H9 (cell line): Measurements from ENCODE around the gene MYO5C. TPM values are rescaled to one million over a fixed set of nuclear protein-coding genes. Genes with fewer than 3 reads are reported as not detected.

Source experiments
- DNase-seq: peaks from one replicate; pipeline ENCODE4 v3.0.0-alpha.2; 2017
- H2AFZ ChIP-seq: one replicate; pipeline ENCODE4 v1.6.1; 2013; ENCODE audit warnings: mild to moderate bottlenecking, low read length, control low read depth, moderate library complexity
- H2AK5ac ChIP-seq: 2 replicates; pipeline ENCODE4 v1.6.1; 2013; ENCODE audit warnings: low read length, control low read depth, mixed read lengths; ENCODE audit not compliant: insufficient read length
- H2BK120ac ChIP-seq: one replicate; pipeline ENCODE4 v1.6.1; 2013; ENCODE audit warnings: low read depth, mild to moderate bottlenecking, low read length, control low read depth, inconsistent platforms; ENCODE audit not compliant: poor library complexity, severe bottlenecking
- H2BK12ac ChIP-seq: 2 replicates; pipeline ENCODE4 v1.6.1; 2013; ENCODE audit warnings: low read length, control low read depth, mixed read lengths, low read depth; ENCODE audit not compliant: insufficient read length
- H2BK15ac ChIP-seq: 2 replicates; pipeline ENCODE4 v1.6.1; 2013; ENCODE audit warnings: low read depth, low read length, control low read depth
- H2BK20ac ChIP-seq: one replicate; pipeline ENCODE4 v1.6.1; 2013; ENCODE audit warnings: low read depth, mild to moderate bottlenecking, low read length, control low read depth, inconsistent platforms; ENCODE audit not compliant: poor library complexity, severe bottlenecking
- H2BK5ac ChIP-seq: 2 replicates; pipeline ENCODE4 v1.6.1; 2013; ENCODE audit warnings: low read length, control low read depth, mixed read lengths; ENCODE audit not compliant: insufficient read length
- H3K14ac ChIP-seq: 2 replicates; pipeline ENCODE4 v1.6.1; 2013; ENCODE audit warnings: low read length, control low read depth; ENCODE audit not compliant: insufficient read depth
- H3K18ac ChIP-seq: 2 replicates; pipeline ENCODE4 v1.6.1; 2013; ENCODE audit warnings: low read depth, mild to moderate bottlenecking, mixed read lengths, low read length, control low read depth; ENCODE audit not compliant: insufficient read length
- H3K23ac ChIP-seq: 2 replicates; pipeline ENCODE4 v1.6.1; 2013; ENCODE audit warnings: low read length, control low read depth, mixed read lengths, low read depth; ENCODE audit not compliant: insufficient read length
- H3K23me2 ChIP-seq: 2 replicates; pipeline ENCODE4 v1.6.1; 2013; ENCODE audit warnings: low read depth, mild to moderate bottlenecking, mixed read lengths, low read length, control low read depth; ENCODE audit not compliant: insufficient read length, poor library complexity, severe bottlenecking
- H3K27ac ChIP-seq: 2 replicates; pipeline ENCODE4 v1.5.1; 2013; ENCODE audit warnings: low read length, control low read depth, mixed read lengths, low read depth; ENCODE audit not compliant: insufficient read length
- H3K27me3 ChIP-seq: 2 replicates; pipeline ENCODE4 v1.6.1; 2013; ENCODE audit warnings: low read length, control low read depth, inconsistent platforms; ENCODE audit not compliant: insufficient read depth
- H3K4ac ChIP-seq: 2 replicates; pipeline ENCODE4 v1.6.1; 2013; ENCODE audit warnings: low read depth, mild to moderate bottlenecking, control low read depth, inconsistent platforms, low read length, moderate library complexity
- H3K4me1 ChIP-seq: 2 replicates; pipeline ENCODE4 v1.6.1; 2013; ENCODE audit warnings: low read length, control low read depth, inconsistent platforms; ENCODE audit not compliant: insufficient read depth
- H3K4me2 ChIP-seq: 2 replicates; pipeline ENCODE4 v1.6.1; 2013; ENCODE audit warnings: low read length, control low read depth, mixed read lengths; ENCODE audit not compliant: insufficient read length, insufficient read depth
- H3K56ac ChIP-seq: 2 replicates; pipeline ENCODE4 v1.6.1; 2013; ENCODE audit warnings: low read depth, mild to moderate bottlenecking, mixed read lengths, low read length, control low read depth; ENCODE audit not compliant: insufficient read length
- H3K79me1 ChIP-seq: 2 replicates; pipeline ENCODE4 v1.6.1; 2013; ENCODE audit warnings: low read depth, mild to moderate bottlenecking, moderate library complexity, low read length, control low read depth, inconsistent platforms; ENCODE audit not compliant: insufficient read depth, poor library complexity, severe bottlenecking
- H3K79me2 ChIP-seq: 2 replicates; pipeline ENCODE4 v1.6.1; 2013; ENCODE audit warnings: low read length, control low read depth, inconsistent platforms; ENCODE audit not compliant: insufficient read depth
- H3K9ac ChIP-seq: 2 replicates; pipeline ENCODE4 v1.6.1; 2013; ENCODE audit warnings: low read length, control low read depth, mixed read lengths; ENCODE audit not compliant: insufficient read length; ENCODE audit errors: extremely low read depth
- H3K9me3 ChIP-seq: one replicate; pipeline ENCODE4 v1.6.1; 2013; ENCODE audit warnings: low read depth, low read length, inconsistent platforms; ENCODE audit not compliant: control insufficient read depth
- H3T11ph ChIP-seq: one replicate; pipeline ENCODE4 v1.6.1; 2013; ENCODE audit warnings: mild to moderate bottlenecking, low read length, control low read depth, inconsistent platforms
- H4K20me1 ChIP-seq: one replicate; pipeline ENCODE4 v1.6.1; 2013; ENCODE audit not compliant: control insufficient read depth, insufficient read length, insufficient read depth
- H4K5ac ChIP-seq: 2 replicates; pipeline ENCODE4 v1.6.1; 2013; ENCODE audit warnings: low read depth, mild to moderate bottlenecking, mixed read lengths, low read length, control low read depth; ENCODE audit not compliant: insufficient read length
- H4K8ac ChIP-seq: replicated peaks from 2 replicates; pipeline ENCODE4 v1.6.1; 2013; ENCODE audit warnings: low read length, control low read depth, mixed read lengths, low read depth; ENCODE audit not compliant: insufficient read length
- H4K91ac ChIP-seq: 2 replicates; pipeline ENCODE4 v1.6.1; 2013; ENCODE audit warnings: low read depth, mild to moderate bottlenecking, moderate library complexity, mixed read lengths, low read length, control low read depth; ENCODE audit not compliant: insufficient read length
- H3K27ac Mint-ChIP-seq, 3 experiments: 2 replicates in 2 of 3; 3 replicates in 1 of 3; pipeline ENCODE4 v1.8.0; 2020 to 2021; ENCODE audit warnings: mixed read lengths in 3 of 3, mild to moderate bottlenecking in 1 of 3, moderate library complexity in 1 of 3
- H3K27me3 Mint-ChIP-seq: 2 replicates; pipeline ENCODE4 v1.8.0; 2021; ENCODE audit warnings: low read depth, mild to moderate bottlenecking, moderate library complexity, mixed read lengths
- H3K36me3 Mint-ChIP-seq, 3 experiments: 2 replicates in 2 of 3; 3 replicates in 1 of 3; pipeline ENCODE4 v1.8.0; 2020 to 2021; ENCODE audit warnings: low read depth in 3 of 3, mixed read lengths in 3 of 3; ENCODE audit not compliant: insufficient read depth in 1 of 3
- H3K4me1 Mint-ChIP-seq, 2 experiments: 2 replicates each; pipeline ENCODE4 v1.8.0; 2020; ENCODE audit warnings: mixed read lengths in 2 of 2
- H3K4me3 Mint-ChIP-seq, 2 experiments: 2 replicates in 1 of 2; 3 replicates in 1 of 2; pipeline ENCODE4 v1.8.0; 2020 to 2021; ENCODE audit warnings: mild to moderate bottlenecking in 2 of 2, mixed read lengths in 2 of 2, moderate library complexity in 1 of 2
- H3K9me3 Mint-ChIP-seq, 2 experiments: 2 replicates in 1 of 2; 3 replicates in 1 of 2; pipeline ENCODE4 v1.8.0; 2020; ENCODE audit warnings: mild to moderate bottlenecking in 2 of 2, mixed read lengths in 2 of 2, moderate library complexity in 1 of 2
- CTCF ChIP-seq: fragments of 200-600 bp; sonication (generic); conservative IDR thresholded peaks from 3 replicates; pipeline ENCODE4 v1.8.0; 2021; ENCODE audit warnings: antibody characterized with exemption, mild to moderate bottlenecking
- WGBS: extraction: QIAGEN DNeasy Blood & Tissue Kit; methylation state at CpG from one replicate; pipeline ENCODE4 v1.1.7; 2013; ENCODE audit warnings: missing lambda C conversion rate, low lambda C conversion rate, mixed read lengths; ENCODE audit not compliant: insufficient read length; ENCODE audit errors: extremely low coverage; 5-methylcytosine and 5-hydroxymethylcytosine counted together
- total RNA-seq: library from RNA; stranded (reverse); gene quantifications from 2 replicates; pipeline ENCODE4 v1.2.1, GENCODE V29; 2021

MYO5C gene
- total RNA-seq, 1 experiment from 2014 or later = 22.2 TPM

- Histone ChIP-seq H3K4ac (no peak overlapping the region), H2AK5ac (no peak overlapping the region), H3K23me2 (no peaks in the 10 kb centered on the region), H2AFZ (no peak overlapping the region), H2BK5ac (no peak overlapping the region), H2BK120ac (no peak overlapping the region), H4K20me1 (no peaks in the 10 kb centered on the region), H3K4me1 (no peaks in the 10 kb centered on the region), H3K56ac (no peak overlapping the region), H2BK12ac (no peak overlapping the region), H2BK15ac (no peak overlapping the region), H4K8ac (no peak overlapping the region), H4K5ac (no peak overlapping the region), H3T11ph (no peak overlapping the region), H3K27me3 (no peaks in the 10 kb centered on the region), H3K27ac (no peak overlapping the region), H4K91ac (no peak overlapping the region), H2BK20ac (no peak overlapping the region), H3K4me2 (no peak overlapping the region), H3K9me3 (no peaks in the 10 kb centered on the region), H3K9ac (no peak overlapping the region), H3K23ac (no peak overlapping the region), H3K79me1 (no peaks in the 10 kb centered on the region), H3K18ac (no peak overlapping the region), H3K79me2 (no peaks in the 10 kb centered on the region), H3K14ac (no peak overlapping the region; the same call in 1 of the 2 replicates)
- peaks cover 5 to 14% of the 10 kb centered on the region in 2 experiments; a peak in 4 of 5 replicates for H3K9me3 Mint-ChIP-seq
- peaks cover 27 to 64% (median 51%) of the 10 kb centered on the region in 3 experiments for H3K36me3 Mint-ChIP-seq
- no peak for DNase-seq
- peaks cover 2 to 3% of the 10 kb centered on the region in 2 experiments; a peak in 1 of 4 replicates for H3K4me1 Mint-ChIP-seq
- no CpG with 5 or more reads among the region's 11 CpGs for WGBS
- no peaks in the 10 kb centered on the region for H3K27me3 Mint-ChIP-seq
- no peak overlapping the region for H3K4me3 Mint-ChIP-seq
- TF ChIP-seq CTCF = no peak
- peak overlapping the region in 2 of 3 experiments; percentile 21 to 63; a peak in 2 of 7 replicates for H3K27ac Mint-ChIP-seq
These were observed 15.1 kb downstream of the MYO5C start for GRCh38 chr15:52280326-52281084.
